HG03066 (cell line): Measurements from ENCODE around the gene MKS1.

ENCODE experiments used
- ATAC-seq: cut with Tn5 transposase; IDR thresholded peaks from one replicate; pipeline ENCODE4 v1.9.1; 2021; ENCODE audit warnings: low read depth; ENCODE audit not compliant: unreplicated experiment

The MKS1 gene

DNA sequence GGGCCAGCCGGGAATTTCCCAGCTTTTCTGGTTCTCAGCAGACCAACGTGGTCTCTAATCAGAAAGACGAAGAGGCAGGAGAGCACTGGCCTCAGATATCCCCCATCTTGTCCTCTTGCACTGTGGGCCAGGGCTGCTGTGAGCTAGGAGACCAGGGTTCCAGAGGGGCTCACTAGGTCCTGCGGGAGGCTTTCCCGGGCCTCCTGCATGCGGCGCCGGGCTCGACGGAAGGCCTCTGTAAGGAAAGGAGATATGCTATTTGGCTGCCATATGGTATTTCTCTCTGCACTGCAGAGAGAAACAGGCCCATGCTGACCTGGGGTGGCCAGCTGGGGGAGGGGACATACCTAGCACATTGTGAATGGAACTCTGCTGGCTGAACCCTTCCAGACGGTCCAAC is 13.1 kb downstream of the MKS1 start:
- no peak for ATAC-seq

DNA sequence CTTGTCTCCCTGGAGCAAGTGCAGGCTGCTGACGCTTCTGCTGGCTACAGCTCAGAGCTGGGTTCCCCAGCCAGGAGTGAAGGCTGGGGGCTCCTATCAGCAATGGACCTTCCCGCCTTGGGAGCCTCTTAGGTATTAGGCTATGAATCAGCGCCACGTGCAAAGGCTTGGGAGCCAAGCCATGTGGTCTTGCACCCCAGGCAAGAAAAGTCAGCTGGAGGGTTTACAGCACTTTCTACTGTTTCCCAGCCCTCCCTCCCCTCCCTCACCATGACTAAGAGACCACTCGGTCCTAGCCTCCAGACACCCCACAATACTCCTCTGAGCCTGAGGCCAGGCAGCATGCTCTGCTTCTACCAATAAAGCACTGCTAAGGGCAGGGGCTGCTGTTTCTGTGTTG is 14.3 kb downstream of the MKS1 start:
- ATAC-seq: no peak

DNA sequence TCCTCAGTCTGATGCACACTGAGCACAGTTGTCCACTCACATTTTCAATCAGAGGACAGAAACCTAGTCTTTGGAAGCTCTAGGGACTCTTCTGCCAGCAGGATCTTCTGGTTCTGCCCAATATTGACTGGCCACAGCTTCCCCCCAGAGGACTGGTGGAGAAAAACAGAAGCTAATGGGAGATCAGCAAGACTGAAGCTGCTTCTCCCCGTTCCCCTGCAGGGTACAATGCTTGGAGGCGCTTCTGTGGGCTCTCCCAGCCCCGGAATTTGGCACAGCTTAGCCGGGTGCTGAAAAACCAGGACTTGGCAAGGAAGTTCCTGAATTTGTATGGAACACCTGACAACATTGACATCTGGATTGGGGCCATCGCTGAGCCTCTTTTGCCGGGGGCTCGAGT is 16.2 kb downstream of the MKS1 start:
- no peak for ATAC-seq

DNA sequence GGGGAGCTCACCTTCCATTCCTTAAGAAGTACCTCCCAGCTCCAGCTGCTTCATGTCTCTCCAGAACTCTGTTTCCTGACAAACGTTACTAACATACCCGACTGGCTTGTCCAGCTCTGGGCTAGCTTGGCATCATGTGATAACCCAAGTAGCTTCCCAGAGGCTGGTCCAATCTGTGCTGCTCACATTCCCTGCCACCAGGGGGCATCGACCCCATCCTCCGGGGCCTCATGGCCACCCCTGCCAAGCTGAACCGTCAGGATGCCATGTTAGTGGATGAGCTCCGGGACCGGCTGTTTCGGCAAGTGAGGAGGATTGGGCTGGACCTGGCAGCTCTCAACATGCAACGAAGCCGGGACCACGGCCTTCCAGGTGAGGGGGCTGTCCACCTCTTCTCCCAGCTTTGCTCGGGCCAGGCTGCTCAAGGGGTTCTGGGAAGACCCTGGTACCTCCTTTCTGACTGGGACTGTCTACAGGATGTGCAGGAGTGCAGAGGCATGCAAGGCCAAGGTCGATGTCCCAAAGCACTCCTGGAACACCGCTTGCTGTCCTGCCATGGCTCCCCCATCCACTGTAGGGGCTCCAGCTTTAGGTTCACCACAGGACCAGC is 18.9 kb downstream of the MKS1 start:
- ATAC-seq: no peak

DNA sequence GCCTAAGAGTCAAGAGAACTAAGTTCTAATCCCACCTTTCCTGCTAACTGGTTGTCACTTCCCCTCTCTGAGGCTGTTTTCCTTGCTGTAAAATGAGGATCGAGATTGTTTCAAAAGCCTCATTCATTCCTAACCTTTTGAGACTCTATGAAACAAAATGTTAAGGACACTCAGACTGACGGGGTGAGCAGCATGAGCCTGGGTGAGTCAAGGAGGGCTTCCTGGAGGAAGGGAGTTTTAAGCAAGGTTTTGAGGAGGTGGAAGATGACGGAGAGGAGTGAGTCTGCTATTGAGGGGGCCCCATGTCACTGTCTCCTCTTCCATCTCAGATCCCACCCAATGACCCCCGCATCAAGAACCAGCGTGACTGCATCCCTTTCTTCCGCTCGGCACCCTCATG is 22.4 kb downstream of the MKS1 start:
- ATAC-seq: no peak

DNA sequence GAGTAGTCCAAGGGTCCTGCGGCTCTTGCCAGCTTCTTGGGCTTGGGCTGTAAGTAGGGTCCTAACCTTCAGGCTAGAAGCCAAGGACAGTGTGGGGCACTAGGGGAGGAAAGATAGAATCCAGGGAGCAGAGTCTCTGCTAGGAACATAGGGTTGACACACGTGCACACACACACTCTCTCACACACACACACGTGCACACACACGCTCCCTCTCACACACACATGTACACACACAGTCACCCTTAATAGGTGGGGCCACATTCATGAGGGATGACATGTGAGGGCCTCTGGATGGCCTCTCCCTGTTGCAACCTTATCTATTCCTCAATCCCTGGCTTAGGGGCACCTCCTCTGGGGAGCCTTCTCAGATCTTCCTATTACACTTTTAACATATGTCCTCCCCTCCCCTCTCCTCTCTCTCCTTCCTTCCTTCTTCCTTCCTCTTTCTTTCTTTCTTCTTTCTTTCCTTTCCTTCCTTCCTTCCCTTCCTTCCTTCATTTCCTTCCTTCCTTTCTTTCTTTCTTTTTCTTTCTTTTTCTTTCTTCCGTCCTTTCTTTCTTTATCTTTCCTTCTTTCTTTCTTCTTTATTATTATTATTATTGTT is 23.4 kb downstream of the MKS1 start:
- ATAC-seq: no peak

DNA sequence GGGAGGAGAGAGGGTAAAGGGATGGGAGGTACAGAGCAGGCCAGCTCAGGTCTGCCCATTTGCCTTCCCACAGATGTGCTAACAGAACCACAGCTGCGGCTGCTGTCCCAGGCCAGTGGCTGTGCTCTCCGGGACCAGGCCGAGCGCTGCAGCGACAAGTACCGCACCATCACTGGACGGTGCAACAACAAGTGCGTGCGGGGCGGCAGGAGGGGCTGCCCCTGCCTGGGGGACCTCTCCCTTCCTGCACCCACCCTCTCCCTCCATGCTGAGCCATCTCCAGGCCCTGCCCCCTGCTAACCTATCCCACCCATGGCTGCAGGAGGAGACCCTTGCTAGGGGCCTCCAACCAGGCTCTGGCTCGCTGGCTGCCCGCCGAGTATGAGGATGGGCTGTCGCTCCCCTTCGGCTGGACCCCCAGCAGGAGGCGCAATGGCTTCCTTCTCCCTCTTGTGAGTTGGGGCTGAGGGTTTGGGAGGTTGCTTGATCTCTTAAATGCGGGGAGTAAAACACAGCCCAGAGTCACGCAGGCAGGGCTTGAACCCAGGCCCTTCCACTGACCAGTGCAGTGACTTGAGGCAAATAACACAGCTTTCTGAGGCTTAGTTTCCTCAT is 25.3 kb downstream of the MKS1 start:
- ATAC-seq: no peak

DNA sequence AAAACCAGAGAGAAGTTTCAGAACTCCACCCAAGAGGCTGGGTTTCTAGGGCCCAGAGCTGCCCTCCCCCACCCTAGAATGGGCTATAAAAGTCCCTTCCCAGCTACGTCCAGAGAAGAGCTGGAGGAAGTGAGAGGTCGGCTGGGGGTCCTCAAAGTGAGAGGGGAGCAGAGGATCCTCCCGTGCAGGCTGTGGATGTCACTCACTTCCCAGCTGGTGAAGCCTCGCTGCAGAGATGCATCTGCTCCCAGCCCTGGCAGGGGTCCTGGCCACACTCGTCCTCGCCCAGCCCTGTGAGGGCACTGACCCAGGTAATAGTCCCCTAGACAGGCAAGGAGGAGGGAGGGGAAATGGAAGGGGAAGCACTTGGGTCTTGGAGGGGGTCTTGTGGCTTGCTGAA is 26.4 kb downstream of the MKS1 start, which contains the start of gene EPX:
Gene EPX, plus strand, starts transcription at position 115 of the 400 bp plus-strand sequence. Its CDS starts 121 bp downstream, at position 236.
- no peak for ATAC-seq

DNA sequence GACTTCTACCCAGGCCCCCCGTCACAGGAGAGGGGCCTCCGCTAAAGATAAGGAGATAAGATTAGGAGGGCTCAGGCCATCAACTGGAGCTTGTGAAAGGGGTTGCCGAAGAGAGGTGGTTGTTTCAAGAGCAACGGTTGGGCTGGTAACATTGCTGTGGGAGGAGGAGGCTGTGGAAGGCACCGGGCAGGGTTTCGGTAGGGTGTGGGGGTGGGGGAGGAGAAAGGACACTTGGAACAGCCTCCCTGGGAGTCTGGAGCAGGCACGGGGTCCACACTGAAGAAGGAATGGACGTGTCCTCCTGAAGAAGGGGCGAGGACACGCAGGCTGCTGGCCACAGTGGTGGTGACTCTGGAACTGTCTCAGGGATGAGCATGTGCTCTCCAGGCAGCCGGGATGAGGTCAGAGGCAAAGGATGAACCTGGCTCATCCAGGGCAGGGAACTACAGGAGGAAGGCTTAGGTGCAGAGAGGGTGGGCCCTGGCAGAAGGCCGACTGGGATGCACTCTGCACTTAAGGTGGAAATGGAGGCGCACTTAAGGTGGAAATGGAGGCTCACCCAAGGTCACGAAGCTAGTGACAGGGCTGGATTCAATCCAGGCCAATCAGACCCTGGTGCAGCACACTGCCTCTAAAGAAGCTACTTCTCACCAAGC is 27.7 kb downstream of the MKS1 start:
- no peak for ATAC-seq

DNA sequence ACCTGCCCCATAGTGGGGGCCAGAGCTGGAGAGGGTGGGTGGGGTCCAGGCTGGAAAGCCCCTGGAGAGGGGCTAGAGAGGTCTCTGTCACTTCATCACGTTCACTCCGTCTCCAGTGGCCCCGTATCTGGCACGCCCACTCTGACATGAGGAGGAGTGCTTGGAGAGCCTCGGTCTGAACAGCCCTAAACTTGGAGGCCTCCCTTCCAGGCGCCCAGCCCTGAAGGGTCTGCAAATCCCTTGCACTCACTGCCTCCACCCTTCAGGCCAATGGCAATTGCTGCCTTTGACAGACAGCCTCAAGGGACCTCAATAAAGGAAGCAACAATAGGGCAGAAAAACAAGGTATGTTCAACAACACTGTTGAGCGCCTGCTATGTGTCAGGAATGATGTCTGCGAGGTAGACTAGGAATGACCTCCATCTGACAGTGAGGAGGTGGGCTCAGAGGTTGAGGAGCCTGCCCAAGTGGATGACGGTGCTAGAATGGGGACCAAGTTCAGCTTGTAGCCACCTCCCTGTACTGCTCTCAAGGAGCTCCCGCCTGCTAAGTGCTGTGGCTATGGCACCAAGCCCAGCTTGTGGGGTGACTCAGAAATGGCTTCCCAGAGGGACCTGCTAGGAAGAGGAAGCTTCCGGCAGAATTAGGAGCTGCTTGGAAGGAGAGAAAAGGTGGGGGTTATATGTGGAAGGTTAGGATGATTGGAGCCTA is 29.5 kb downstream of the MKS1 start:
- no peak for ATAC-seq

DNA sequence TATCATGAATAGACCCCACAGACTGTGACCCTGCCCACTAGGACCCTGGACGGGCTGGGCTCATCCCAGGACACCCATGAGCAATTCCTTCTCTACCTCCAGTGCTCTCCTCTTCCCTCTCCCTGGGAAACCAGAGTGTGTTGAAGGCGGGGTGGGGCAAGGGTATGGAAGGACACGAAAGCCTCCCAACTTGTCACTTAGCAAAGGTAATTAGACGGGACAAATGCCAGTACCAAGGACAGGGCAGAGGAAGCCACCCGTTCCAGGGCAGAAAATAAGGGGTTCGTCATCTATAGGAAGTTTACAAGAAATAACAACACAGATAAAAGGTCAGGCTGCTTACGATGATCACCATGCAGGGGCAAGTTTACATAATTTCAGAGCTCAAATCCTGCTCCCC is 31.4 kb downstream of the MKS1 start:
- ATAC-seq: no peak

DNA sequence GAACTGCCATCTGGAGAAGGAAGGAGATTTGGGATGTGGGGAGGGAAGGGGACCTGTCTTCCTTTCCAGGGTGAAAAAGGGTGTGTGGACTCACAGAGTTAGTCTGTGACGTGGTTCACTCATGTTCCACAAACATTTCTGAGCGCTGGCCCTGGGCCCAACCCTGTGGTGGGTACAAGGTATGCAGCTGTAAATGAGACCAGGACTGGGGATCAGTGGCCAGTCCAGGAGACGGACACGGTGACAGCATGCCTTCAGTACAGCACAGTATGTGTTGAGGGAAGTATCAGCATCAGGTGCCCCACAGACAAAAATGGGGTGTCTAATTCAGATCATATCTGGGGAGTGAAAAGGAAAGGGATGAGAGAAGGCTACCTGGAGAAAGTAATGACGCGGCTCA is 32.0 kb downstream of the MKS1 start:
- no peak for ATAC-seq

DNA sequence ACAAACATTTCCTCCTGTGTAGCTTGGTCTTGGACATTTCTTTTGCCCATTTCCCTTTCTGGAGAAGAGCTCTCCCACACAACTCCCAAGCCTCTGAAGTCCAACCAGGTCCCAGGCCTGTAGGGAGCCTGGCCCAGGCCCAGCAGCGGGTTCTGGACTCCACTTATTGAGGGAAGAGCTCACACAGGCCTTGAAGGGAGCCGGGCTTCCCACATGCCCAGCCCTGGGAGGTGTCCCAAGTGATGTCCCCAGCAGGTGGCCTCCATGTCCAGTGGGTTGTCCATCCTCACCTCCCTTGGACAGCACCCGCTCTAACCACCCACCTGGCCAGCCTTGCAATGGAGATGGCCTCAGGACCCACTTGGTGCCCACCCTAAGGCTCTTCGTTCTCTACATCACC is 32.5 kb downstream of the MKS1 start:
- ATAC-seq: no peak

DNA sequence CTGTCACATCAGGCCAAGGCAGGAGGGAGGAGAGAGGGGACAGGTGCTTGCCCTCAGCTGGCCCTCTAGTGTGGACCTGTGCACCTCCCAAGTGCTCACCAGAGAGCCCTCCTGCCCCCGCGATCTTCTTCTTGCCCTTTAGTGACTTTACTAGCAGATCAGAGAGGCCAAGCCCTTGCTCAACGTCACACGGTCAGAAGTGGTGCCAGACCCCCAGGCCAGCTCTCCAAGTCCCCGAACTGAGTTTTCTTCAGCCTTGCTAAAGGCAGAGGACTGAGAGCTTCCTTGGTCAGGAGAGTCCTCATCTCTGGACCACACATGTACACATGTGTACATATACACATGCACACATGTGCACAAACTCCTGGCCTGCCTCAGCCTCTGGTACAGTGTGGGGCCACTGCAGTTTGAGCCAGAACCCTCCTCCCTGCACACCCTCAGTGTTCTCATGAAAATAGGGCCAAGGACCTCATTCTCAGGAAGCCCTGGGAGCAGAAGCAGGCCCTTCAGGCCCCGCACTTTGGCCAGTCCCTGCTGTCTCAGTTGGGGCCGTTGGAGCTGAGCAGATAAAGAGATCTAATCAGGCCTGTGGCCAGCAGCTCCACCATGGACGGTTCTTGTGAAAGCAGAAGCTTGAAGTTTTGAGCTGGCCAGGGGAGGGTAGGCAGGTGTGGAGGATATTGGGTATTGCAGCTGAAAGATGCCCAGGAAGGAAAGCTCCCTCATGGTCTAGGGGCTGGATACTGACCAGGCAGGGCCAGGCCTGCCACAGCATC is 33.9 kb downstream of the MKS1 start:
- no peak for ATAC-seq

DNA sequence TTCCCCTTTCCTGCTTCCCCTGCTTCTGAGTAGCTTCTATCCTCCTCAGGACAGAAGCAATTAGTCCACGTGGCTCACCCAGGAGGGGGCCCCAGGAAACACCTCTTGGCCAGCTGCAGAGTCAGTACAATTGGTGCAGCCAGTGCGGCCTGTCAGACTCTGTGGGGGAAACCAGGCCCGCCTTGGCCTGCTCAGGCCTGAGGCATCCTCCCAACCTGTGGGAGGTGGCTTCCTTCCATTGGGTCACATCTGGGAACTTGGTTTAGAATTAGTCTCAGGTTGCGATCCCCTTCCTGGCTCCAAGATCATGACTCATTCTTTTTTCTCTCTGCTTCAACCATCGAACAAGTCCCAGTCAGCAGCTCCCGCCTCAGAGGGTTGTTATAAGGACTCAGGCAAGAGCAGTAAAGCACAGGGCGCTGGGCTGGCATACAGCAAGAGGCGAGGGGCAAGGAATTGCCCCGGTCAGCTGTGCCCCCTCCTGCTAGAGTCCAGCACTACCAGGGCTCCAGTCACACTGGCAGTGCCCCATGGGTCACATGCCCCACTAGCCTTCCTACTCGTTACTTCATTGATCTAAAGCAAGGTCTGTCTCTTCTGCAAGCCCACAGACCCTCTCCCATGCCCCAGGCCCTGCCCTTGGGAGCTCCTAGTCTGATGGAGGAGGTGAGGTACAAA is 34.6 kb downstream of the MKS1 start:
- no peak for ATAC-seq

DNA sequence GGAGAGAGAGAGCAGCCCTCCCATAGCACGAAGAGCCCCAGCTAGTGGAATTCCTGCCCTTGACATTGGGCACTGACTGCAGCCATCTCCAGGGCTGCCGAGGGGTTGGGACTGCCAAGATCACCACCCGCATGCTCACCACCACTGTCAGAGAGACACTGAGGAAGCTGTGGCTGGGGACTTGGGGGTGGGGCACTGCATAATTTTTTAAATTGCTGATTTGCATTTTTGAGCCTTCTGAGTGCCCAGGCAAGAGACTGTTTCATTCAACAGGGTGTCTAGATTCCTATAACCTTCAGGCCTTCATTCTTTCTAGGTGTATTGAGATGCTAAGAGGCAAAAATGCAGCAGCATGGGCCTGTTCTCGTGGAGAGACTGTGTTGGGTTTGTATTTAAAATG is 35.5 kb downstream of the MKS1 start:
- ATAC-seq: no peak

DNA sequence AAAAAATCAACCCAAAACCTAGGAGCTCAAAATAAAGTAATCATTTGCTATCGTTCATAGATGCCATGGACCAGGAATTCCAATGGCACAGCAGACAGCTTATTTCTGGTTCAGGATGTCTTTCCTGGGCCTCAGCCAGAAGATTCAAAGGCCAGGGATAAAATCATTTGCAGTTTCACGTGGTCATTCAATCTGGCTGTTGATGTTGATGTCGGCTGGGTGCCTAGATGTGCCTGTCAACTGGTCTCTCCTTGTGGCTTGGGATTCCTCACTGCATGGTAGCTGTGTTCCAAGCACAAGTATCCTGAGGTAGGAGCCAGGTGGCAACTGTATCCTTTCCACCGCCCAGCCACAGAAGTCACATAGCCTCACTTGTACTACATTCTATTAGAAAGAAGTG is 37.3 kb downstream of the MKS1 start:
- no peak for ATAC-seq

DNA sequence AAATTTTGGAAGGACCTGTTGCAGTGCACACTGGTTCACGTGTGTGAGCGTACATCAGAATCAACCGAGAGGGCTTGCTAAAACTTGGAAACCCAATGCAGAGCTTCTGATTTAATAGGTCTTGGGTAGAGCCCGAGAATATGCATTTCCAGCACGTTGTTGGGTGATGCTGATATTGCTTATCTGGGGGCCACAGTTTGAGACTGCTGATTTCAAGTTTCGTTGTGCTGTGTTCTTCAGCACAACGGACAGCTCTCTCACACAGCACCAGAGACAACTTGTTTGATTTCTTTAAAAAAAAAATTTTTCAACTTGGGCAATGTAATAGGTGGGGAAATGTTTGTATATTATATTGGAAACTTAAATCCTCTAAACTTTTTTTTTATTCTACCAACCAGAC is 42.9 kb downstream of the MKS1 start:
- ATAC-seq: no peak

DNA sequence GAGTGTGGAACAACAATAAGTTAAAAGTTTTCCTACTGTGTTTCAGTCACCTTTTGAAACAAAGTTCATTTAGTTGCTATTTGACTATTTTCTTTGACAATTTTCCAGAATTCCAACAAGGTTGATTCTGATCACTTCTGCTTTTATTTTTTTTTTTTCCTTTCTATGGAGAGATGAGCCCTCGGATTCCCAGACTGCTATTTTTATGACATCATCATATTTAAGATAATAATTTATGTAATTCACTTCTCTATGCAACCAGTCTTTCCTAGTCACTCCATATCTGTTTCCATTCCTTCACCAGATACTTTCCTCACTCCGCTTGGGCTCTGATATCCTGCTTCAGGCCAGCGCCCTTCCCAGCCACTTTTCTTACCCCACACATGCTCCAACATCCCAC is 44.2 kb downstream of the MKS1 start:
- no peak for ATAC-seq
